NCI-H345 treated with DMSO at 0.1 percent for 48 hours (cell line): ENCODE measurements around the gene MPRIP.
"Not testable (repeated sequence)": the region's sequence is repeated elsewhere in the genome, so short reads cannot be mapped to it uniquely, and the experiment has no call there.

Source experiments
- DNase-seq: peaks from one replicate; lab custom pipeline; 2025; ENCODE audit not compliant: unreplicated experiment; lab: John Stamatoyannopoulos, UW

MPRIP gene

DNA sequence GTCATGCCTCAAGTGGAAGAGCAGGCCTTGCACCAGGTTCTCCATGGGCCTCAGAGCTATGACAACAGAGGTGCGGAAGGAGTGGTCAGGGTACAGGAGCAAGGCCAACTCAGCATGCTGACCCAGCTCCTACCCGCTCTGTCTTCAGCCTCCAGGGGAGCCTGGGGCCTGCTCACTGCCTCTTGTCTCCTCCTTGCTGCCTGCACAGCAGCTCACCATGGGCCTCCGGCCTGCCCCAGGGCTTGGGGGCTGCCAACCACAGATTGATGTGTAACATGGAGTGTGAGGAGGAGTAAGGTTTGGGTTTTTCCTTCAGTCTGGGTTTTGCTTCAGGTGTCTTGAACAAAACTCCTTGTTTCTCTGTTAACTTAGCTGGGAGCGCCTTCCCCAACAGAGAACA lies 101.8 kb downstream of the MPRIP start:
- no peak for DNase-seq

DNA sequence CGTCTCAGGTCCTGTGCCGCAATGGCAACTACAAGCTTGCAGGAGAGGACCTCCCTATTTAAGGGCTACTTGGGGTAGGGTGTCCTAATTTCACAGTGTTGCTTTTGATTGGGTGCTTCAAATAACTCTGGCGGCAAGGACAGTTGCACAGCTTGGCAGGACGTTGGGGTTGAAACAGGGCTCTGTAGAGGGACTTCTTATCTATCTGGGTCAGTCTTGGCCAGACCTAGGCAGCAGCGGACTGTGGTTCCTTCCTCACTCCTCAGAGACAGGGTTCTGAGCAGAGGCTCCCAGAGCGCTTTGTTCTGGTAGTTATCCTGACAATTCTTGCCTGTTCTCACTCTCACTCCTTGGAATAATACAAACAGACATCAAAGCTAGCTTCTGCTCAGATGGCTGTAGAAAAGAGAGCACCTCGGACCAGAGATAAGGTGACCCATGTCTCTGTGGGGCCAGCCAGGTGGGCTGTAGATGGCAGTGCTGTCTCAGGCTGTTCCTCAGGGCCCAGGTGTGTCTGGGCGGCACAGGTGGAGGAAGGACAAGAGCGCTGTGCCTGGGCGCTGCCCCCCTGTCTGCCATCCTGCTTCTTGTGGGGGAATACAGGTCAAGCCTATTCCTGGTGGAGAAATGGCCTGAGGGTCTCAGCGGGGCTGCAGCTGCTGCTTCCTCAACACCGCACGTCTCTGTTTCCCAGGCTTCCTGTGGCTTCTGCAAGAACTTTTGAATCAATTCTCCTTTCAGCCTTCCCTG lies 102.8 kb downstream of the MPRIP start:
- DNase-seq = no peak

DNA sequence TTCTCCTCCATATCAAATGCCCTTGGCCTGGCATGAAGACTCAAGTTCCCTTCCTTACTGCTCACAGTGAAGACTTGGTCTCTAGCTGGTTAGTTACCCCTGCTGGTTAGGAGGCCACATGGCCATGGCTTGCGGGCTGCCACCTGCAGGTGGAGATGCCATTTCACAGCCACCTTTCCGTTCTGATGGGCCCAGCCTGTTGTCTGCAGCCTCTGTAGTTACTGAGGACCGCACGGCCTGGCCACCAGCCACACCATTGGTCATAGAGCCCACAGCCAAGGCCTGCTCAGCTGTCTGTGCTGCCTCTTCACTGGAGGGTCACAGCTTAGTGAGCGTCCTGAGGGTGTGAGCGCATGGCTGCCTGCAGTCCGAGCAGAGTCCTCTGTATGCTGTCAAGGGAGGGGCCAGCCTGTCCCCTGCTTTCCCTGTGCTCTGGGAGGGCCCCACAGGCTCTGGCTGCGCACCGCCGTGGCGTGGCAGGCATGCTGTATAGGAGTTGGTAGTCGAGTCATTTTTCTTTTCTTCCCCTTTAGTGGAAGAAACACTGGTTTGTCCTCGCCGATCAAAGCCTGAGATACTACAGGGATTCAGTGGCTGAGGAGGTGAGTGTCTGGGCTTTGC lies 104.6 kb downstream of the MPRIP start:
- no peak for DNase-seq

DNA sequence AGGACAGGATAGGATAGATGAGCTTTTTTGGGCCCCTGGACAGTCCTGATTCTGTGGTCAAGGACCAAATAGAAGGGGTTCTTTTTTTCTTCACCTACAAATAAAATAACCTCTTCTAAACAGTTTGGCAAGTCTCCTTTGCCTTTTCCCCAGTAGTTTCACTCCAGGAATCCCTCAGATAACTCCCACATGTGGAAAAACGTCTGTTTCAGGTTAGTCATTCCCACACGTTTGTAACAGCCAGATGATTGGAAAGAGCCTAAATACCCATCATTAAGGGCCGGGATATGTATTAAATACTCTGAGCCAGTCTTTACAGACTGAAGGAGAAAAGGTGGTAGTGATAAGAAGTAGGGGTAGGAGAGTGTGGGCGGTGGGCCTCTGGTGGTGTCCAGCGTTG lies 105.6 kb downstream of the MPRIP start:
- DNase-seq = no peak

- DNase-seq = no peak
Measured at GRCh38 chr17:17149520-17150447, 107.5 kb downstream of the MPRIP start.

- DNase-seq = no peak
Measured at GRCh38 chr17:17150448-17150800, 108.2 kb downstream of the MPRIP start.

- no peak for DNase-seq
Measured at GRCh38 chr17:17151055-17151454, 108.8 kb downstream of the MPRIP start.

DNA sequence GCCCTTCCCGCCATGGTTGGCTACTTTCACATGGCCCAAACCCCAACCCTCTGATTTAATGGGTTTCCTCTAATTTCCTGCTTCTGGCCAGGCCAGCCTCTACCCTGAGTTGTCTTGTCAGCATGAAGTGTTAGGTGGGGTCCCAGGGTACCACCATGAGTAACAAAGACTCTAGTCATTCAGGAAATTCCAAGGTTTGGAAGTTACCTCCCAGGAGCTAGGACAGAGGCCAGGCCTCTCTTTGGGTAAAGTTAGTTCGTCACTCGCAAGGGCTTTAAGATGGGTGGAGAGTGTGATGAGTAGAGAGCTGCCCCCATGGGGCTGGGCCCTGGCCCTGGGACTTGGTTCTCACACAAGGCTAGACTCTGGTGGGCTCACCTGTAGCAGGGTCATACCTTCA lies 109.3 kb downstream of the MPRIP start:
- DNase-seq = no peak

GRCh38 chr17:17151962-17152361 lies 109.7 kb downstream of the MPRIP start:
- no peak for DNase-seq

DNA sequence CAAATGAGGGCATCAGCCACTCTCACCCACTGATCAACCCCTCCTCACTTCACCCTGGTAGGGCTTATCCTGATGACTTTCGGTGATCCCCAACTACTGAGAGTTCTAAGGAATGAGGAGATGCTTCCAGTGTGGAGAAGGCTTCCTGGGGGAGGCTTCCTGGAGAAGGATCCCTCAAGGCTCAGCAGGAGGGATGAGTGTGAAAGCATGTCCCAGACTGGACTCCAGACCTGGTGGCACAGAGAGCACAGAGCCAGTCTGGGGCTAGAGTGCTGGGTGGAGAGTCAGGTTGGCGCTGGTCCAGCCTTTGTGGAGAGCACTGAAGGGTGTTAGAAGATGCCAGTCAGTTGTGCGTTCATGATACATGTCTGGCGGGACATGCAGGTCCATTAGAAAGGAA lies 110.1 kb downstream of the MPRIP start:
- DNase-seq = no peak

DNA sequence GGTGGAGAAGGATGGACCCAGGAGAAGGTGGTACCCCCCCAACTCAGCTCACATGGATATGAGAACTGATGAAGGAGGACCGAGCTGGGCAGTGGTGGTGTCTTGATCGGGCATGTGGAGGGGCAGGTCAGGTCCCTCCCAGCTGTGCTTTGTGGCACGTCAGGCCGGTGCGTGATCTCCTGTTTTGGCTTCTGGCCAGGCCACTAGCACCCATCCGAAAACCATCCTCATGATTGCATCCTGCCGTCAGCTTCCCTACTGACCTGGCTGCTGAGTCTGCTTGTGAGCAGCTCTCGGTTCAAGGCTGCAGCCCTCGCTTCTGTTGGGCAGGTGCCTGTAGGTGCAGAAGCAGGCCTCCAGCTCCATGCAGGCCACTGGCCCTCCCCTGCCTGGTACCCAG lies 110.8 kb downstream of the MPRIP start:
- no peak for DNase-seq

DNA sequence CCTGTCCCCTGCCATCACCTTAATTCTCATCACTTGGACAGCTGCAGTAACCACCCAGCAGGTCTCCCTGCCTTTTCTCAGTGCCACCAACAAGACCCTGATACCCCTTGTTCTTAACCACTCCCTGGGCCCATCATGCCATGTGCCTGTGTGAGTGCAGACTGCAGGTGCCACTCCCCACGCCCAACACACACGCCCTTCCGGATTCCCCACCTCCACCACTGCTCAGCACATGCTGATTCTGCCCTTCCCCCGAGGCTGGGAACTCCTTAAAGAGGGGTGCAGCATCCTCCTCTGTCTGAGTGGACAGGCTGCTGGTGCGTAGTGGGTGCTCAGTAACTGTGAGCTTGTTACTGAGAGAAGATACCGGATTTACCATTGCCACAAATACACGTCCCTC lies 111.5 kb downstream of the MPRIP start:
- DNase-seq = no peak

DNA sequence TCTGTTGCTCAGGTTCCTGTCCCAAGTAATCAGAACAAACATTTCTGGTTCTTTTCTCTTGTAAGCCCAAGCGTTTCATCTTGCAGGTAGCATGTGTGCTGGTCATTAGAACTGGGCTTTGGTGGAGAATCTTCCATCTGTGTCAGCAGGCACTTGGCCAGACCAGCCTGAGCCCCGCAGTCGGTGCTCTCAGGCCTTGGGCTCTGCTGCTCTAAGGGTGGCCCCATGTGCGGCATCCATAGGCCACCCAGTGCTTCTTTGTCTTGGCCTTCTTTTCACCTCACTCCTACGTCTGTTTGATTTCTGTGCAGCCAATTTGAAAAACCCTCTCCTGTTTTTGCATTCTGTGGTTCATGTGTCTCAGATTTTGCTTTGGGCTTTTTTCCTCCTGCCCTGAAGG lies 112.3 kb downstream of the MPRIP start:
- DNase-seq = no peak

DNA sequence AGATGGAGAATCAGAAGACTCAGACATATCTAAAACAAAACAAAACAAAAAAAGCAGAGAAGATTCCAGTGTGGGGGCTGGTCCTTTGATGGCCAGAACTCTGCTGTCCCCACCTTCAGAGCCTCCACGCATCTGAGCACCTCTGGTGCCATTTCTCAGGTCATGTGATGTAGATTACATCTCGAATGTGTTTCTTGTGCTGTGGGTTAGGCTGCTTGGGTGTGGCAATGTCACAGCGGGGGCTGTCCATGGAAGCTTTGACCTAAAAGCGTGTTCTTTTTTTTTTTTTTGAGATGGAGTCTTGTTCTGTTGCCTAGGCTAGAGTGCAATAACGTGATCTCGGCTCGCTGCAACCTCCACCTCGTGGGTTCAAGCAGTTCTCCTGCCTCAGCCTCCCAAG lies 112.7 kb downstream of the MPRIP start:
- DNase-seq = no peak

DNA sequence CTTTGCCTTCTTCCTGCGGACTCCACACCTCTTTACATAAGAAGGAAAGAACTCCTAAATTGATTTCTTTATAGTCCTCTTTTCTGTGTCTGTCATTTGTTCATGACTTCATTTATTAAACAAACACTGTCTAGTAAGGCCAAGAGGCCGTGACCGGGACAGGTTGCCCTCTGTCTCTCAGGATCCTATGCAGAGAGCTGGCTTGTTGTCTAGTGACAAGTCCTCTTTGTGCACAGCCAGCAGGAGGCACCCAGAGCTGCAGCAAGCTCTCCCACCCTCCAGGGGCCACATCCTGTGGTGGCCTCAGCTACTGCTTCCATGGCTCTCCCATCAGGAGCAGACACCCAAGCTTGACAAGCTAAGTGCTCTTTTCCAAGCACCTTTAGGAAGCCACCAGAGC lies 113.3 kb downstream of the MPRIP start:
- no peak for DNase-seq

DNA sequence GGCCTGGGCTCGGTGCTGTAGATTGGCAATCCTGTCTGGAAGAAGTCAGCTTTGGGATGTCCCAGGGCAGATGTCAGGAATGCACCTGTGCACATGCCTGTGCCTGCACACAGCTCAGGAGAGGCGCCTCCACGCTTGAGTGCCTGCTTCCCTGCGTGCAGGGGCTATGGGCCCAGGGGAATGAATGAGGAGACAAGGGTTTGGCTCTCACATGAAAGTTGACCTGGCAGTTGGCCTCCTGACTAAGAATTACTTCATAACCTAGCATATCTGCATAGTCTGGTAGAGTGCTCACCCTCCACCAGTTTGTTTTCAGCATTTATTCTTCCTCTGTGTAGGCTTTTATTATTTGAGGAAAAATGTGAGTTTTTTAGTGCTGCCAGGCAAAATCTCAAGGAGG lies 113.8 kb downstream of the MPRIP start:
- no peak for DNase-seq

DNA sequence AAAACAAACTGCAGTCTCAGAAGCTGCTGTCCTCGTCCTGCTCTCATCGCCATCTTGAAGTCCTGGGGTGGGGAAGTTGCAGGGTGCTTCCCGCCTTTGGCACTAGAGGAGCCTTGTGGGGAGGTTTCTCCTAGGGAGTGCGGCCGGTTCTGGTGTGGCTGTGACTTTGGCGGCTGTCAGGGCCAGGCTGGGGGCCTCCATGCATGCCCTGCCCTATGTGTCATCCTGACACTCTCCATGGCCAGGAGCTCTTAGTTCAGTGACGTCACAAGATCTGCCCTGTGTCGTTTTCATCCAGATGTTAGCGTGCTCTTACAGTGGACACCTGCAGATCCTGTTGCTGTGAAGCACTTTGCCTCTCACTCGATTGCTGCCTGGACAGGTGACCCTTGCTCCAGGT lies 114.3 kb downstream of the MPRIP start:
- DNase-seq = no peak

DNA sequence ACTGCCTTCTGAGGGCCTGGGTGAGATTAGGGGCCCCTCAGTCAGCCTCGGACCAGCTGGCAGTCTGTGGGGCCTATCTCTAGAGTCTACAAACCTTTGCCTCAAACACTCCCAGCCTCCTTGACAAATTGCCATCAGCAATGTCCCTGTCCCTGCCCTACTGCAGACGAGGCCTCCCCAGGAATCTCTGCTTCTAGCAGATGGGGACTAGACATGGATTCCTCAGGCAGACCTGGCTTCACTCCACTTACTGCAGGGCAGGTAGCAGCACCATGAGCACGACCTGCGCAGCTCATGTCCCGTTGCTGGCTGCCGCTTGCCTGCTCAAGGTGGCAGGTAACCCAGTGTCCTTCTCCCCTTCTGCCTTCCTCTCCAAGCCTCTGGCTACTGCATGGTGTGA lies 114.8 kb downstream of the MPRIP start:
- no peak for DNase-seq

GRCh38 chr17:17158506-17158905 lies 116.2 kb downstream of the MPRIP start:
- not testable (repeated sequence) for DNase-seq

- DNase-seq = no peak
Measured at GRCh38 chr17:17159571-17159970, 117.3 kb downstream of the MPRIP start.

DNA sequence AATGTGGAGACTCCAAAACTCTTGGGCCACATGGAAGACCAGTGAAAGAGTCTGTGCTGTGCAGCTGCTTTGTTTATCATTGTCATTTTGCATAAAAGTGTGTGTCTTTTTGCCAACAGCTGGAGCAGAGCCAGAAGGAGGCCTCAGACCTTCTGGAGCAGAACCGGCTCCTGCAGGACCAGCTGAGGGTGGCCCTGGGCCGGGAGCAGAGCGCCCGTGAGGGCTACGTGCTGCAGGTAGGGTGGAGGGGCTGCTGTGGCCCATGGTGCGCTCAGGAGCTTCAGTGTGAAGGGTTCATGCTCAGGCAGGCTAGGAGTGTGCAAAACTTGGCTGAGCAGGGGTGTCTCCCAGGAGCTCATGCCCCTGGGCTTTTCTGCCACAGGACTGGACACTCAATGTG lies 118.9 kb downstream of the MPRIP start:
- DNase-seq = no peak

- no peak for DNase-seq
Measured at GRCh38 chr17:17161759-17162158, 119.5 kb downstream of the MPRIP start.
